NCI-H1436 (cell line): ENCODE measurements around the gene KAZN.

Experiments used
- DNase-seq: peaks from one replicate; lab custom pipeline; 2025; lab: John Stamatoyannopoulos, UW

Gene KAZN

DNA sequence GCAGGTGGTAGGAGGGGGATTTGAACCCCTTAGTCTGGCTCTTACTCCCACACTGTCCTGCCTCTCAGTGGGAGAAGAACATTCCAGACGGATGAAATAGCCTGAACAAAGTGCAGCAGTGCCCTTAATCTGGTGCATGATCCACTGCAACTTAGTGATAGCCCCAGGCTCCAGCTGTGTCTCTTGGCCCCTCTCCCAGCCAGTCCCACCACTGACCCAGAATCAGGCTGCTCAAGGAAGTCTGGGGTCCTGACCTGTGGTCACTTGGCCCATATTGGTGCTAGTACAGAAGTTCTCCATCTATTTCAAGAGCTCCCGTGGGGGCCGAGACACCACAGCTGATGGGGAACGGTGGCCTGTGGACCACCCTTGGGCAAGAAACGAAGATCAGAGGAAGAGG lies 255.0 kb downstream of the KAZN start:
- DNase-seq, result no peak

DNA sequence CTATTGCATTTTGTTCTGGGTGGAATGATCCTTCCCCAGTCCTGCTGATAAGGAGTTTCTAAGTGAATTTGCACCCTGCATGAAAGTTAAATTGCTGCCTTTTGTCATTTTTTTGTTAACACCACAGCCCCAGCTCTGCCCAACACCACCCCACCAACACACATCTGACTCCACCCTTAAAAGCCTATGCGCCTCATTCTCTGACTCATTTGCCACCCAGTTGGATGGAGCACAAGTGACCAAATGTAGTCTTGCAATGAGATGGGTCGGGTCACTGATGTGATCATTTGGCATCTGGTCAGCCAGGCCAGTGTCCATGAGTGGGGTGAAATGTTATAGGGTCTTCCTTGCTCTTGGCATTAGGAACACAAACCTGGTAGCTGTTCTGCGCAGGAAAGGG lies 256.8 kb downstream of the KAZN start:
- DNase-seq, result no peak

DNA sequence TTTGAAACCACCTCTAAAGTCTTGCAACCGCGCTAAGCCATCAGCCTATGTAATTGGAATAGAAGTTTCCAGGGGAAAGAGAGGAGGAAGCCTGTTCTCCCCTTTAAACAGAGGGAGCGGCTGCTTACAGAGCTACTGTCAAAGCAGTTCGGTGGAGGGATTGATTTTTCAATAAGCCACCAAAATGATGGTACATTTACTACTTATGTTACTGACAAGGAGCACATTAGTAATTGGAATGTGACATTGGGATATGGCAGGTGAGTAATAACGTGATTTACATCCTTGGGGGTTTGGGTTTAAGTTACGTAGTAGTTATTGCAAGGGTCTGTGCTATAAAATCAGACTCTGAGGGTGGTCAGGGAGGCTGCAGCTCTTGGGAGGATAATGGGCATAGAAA lies 257.3 kb downstream of the KAZN start:
- no peak for DNase-seq

DNA sequence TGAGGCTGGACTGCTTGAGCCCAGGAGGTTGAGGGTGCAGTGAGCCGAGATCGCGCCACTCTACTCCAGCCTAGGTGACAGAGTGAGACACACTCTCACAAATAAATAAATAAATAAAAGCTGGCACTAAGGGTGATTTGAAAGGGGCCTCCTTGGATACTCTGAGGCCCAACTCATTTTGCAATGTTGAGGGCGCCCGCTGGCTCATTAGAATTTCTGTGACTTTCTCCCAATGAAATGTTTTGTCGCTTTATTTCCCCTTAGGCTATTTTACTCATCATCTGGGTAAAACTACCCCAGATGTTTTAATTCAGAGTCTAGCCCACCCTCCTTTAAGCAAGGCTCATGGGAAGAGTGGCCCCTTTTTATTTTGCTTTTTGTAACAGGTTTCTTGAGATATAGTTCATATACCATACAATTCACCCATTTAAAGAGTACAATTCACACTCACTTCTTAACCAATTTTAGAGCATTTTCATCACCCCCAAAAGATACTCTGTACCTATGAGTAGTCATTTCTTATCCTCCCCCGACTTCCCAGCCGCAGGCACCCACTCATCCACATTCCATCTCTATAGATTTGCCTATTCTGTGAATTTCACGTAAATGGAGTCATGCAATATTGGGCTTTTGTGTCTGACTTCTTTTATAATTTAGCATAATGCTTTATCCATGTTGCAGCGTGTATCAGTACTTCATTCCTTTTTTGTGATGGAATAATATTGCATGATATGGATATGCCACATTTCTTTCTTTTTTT lies 259.1 kb downstream of the KAZN start:
- no peak for DNase-seq

DNA sequence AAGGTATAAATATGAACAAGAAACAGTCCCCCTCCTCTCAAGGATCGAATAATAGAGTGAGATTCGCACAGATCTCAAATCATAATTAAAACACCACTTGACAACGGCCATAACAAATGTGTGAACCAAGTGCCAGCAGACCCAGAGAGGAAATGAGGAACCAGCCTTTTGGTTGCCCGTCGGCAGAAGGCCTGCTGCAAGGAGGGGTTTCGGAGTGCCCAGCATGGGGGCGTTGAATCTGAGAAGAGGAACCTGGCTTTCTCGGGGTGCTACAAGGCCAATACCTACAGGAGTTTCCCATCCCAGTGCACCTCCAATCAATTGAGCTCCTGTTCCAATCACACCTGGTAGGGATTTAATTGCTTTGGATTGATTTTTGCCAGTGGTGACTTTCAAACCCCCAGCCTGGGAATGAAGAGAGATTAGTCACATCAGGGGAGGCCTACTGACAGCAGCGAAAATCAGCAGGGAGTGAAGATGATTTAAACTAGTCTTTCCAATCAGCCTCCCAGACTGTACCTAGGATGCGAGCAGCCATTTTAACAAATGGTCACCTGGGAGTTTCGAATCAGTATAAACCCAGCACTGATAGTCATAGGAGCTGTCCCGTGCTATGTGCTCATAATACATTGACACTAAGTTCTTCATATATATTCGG lies 263.8 kb downstream of the KAZN start:
- no peak for DNase-seq

DNA sequence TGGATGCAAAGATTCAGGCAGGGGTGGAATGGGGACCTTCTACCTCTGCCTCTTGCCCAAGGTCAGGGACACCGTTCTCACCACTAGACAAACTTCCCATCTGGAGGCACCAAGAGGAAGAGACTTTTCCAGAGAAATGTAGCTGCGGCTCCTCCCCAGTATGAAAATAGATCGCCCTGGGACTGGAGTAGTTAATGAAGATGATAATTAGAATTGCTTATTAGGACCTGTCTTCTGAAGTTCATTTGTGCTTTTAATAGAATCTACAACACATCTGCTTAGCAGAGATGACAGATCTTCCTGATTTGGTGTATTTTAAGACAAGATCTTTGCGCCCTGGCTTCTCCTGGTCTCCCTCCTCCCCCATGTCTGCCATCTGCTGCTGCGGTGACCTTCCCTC lies 266.6 kb downstream of the KAZN start:
- DNase-seq, result no peak

DNA sequence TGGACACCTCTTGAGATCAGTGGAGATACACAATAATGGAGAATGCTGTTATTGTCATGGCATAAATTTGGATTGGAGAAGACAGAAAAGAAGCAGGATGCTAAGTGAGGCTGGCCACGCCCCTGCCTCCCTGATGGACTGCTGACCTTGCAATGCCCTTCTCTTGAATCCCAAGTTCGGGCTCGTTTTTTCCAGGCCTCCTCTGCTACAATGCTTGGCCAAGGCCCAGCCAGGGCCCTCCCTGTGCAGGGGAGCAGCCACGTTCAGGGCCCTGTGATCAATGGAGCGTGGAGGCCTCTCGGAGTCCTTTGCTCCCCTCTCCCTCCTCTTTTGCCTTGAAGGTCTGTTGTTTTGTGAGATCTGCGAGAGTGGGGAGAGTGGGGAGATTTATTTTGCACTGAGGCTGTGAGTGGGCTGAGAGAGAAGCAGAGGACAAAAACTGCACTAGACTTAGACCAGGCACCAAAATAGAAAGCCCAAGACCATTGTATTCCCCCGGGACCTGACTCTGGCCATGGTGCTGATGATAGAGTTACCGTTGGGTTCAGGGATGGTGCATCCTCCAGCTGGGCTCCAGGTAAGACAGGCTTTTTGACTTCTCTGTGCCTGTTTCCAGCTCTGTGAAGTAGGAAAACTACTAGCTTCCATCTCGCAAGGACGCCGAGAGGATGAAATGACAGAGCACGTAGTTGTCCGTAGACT lies 268.6 kb downstream of the KAZN start:
- DNase-seq, result no peak

DNA sequence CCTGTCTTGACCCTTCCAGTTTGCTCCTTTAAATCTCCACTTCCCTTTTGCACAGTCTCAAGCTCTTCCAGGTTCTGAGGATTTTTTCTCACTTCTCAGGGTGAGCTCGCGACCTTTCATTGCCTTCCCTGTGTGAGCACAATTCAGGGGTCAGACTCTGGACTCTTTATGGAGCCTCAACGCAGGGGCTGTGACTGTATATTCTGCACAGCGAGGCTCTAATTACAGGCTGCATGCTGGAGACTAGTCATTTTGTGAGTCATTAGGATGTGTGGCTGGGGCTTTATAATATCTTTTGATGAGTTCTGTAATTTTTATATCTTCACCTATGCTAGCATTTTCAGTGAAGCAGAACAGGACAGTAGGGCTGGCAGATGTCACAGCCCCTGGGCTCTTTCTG lies 270.7 kb downstream of the KAZN start:
- DNase-seq, result no peak

DNA sequence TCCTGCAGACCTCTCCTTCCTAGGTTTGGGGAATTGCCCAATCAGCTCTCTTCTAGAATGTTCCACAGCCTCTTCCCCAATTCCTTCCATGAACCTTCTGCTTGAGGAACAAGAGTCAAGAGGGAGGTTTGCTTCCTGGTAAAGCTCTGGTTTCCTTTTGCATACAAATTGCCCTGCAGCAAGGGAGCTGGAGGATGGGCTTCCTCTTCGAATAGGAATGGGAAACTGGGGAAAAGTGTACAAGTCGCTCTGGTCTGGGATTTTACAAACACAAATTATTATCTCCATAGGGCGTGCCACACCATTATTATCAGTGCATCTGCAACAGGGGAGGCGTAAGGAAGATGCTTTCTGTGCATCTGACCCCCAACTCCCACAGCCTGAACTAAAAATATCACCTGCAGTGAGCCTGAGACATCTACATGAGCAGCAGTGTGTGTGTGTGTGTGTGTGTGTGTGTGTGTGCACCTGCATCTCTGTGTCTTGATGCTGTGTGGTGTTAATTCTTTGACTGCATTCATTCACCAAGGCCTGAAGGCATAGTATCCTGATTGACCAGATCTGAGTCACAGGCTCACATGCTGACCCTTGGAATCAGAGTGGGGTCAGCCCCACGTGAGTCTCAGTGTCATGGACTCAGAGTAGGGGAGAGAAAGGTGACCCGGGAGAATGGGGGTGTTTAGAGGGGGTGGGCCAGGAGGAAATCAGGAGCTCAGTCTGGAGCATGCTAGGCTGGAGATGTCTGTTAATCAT lies 272.9 kb downstream of the KAZN start:
- DNase-seq, result no peak

DNA sequence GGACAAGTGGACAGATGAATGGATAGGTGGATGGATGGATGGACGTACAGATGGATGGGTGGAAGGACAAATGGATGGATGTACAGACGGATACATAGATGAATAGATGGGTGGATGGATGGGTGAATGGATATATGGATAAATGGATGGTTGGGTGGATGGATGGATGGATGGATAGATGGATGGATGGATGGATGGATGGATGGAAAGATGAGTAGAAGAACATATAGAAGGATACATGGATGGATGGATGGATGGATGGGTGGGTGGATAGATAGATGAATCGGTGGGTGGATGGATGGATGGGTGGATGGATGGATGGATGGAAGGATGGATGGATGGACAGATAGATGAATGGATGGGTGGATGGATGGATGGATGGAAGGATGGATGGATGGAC lies 274.3 kb downstream of the KAZN start:
- no peak for DNase-seq

DNA sequence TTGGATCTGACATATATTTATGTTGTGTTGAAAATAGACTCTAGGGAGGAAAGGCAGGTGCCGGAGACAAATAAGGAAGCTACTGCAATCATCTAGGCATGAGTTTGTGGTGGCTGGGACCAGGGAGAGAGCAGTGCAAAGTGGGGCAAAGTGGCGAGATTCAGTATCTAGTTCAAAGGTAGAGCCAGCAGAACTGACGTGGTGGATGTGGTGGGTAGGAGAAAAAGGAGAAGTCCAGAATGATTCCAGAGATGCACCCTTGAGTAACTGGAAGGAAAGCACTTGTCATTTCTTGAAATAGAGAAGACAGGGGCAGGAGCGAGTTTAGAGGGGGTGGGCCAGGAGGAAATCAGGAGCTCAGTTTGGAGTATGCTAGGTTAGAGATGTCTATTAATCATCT lies 275.2 kb downstream of the KAZN start:
- DNase-seq, result no peak

DNA sequence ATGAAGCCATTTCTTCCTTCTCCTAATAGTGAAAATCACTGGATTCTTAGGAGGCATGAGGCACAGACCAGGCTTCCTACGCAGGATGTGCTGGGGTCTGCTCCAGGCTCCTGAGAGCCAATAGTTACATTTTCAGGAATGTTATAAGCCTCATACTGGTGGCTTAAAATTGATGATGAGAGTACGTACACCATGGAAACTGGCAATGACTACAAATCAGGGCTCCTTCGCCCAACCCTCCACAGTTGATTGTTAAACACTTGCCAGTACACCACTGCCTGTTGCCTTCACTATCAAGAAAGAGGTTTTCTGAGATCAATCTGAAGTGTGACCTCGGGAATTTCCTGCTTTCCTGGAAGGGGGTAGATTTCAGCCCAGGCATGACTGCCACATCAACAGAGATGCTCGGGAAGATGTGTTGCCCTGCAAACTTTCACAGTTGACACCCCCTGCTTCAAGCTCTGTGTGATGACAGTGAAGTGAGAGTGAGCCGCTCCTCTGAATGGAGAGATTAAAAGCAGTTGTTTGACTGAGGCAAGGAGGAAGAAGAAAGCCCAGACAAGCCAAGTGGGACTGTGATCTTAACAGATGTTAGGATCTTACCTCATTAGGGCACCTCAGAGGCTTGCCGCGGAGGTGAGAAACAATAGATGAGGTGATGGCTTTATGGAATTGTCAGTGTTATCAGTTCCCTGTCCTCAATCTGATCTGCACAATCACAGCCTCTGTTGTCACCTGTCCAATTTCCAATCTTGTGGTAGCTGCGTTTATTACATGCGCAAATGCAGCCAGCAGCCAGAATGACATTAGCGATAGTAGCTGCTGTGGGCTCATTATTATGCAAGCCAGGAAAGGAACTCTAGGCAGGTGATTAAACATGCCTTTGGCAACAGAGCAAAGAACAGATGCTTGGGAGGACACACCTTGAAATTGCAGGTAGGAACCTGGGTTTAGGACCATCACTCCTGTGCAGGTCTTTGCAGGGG lies 277.3 kb downstream of the KAZN start:
- peak; percentile 43 for DNase-seq

DNA sequence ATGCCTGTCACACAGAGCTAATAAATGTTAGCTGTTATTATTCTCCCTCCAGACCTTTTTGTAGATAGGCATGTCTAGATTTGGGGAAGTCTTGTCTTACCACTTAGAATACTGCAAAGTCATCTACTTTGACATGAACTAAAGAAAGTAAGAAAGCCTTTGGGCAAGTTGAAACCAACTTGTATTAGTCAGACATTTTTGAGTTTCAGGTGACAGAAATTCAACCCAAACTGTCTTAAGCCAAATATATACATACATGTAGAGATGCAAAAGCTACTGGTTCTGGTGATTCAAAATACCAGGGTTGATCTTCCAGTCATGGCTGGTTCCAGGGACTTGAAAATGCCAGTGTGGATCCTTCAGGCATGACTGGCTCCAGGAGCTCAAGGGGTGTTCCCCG lies 278.3 kb downstream of the KAZN start:
- no peak for DNase-seq

DNA sequence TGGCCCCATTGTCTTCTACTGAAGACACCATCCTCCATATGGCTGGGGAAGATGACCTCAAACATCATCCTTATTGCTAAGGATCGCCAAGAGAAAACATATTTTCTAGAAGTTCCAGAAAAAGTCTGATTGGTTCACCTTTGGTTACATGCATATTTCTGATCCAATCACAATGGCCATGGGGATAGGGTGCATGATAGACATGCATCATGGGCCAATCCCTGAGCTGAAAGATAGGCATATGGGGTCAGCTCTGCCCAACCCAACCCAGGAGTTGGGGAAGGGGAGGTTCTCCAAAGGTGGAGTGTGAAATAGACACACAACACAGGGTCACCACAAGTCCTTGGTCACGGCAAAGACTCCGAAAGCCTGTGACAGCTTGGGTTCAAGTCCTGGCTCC lies 278.7 kb downstream of the KAZN start:
- DNase-seq, result no peak

DNA sequence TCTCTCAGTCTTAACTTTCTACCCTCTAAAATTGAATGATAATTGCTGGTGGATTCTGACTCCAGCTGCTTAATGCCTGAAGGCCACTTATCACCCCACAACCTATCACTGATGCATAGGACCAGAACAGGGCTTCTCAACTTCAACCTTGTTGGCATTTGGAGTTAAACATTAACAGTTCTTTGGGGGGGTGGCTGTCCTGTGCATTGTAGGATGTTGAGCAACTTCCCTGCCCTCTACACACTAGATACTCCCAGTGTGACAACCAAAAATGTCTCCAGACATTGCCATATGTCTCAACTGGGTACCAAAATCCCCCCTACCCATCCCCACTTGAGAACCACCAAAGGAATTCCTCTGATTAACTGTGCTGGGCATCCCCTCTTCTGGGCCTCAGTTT lies 279.6 kb downstream of the KAZN start:
- DNase-seq, result no peak

DNA sequence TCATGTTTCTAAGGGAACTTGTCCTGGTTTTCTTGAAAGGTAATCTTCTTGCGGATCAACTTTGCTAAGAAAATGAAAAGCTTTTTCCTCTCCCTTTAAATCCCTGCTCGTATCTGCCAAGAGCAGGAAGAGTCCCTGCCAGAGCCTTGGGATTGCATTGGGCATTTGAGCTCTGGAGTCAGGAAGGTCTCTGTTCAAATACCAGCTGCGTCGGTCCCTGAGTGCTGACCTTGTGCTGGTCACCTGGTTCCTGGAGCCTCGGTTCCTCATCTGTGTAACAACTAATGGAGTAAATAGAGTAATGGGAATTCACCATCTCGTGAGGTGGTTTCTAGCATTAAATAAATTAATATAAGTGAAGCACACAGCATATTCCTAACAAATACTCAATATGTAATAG lies 280.5 kb downstream of the KAZN start:
- DNase-seq, result no peak

DNA sequence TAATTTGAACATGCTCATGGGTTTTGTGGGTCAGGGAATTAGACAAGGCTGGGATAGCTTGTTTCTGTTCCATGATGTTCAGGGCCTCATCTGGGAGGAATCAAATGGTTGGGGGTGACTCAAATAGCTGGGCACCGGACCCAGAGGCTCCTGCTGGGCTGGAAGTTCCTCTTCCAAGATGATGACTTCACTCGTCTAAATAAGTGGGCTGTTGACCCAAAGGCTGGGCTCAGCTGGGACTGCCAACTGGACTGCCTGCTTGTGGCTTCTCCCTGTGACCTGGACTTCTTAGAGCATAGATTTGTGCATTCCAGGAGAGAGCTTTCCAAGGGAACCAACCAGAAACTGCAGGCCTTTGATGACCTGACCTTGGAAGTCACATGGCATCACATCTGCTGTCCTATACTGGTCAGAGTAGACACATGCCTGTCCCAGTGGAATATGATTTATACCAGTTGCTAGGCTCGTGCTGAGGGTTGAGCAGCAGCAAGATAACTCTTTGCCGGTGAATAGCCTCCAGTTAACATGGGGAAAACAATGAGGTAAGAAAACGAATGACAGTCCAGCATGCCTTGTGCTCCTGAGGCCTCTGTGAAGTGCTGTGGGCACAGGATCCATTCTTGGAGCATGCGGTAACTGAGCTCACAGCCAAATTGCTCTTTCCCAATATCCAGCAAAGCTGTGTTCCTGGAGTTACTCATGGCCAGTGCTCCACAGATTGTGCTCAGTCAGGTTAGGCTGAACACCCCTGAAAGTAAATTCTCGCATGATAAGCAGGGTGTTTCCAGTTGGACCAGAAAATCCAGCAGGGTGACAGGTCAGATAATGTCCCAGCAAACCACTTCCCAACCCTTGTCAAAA lies 282.2 kb downstream of the KAZN start:
- DNase-seq, result no peak

DNA sequence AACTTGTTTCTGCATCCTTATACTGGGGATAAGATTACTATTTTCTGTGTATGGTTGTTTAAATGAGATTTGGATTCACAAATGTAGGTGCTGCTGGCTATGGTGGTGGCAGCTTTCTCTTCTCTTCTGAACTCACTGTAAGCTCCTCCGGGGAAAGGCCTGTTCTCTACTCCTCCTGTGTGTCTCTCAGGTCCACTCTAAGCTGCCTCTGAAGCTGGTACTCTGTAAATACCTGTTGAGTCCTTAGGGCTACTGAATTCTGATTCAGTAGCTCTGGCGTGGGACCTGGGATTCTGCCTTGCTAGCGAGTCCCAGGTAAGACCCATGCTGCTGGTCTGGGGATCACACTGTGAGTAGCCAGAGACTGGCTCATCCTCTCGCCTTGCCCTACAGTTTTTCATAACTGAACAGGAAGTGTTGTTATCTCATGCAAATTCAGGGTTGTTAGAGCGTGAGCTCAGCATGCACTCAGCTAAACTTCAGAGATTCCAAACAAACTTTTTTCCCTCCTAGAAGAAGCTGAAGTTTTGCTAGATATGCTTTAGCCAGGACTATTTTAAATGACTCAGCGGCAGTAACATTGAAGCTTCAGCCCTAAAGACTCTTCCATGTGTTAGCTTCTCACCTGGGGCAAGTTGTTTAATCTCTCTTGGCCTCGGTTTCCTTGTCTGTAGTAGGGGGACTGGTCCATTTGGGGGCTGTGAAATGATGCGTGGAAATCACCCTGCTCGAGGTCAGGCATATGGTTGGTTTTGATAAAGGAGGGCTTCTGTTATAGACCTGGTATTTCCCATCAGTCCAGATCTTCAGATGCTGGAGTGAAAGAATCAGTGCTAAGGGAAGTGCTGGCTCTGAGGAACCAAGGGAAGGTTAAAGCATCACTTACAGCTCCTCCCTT lies 283.5 kb downstream of the KAZN start:
- DNase-seq, result no peak

DNA sequence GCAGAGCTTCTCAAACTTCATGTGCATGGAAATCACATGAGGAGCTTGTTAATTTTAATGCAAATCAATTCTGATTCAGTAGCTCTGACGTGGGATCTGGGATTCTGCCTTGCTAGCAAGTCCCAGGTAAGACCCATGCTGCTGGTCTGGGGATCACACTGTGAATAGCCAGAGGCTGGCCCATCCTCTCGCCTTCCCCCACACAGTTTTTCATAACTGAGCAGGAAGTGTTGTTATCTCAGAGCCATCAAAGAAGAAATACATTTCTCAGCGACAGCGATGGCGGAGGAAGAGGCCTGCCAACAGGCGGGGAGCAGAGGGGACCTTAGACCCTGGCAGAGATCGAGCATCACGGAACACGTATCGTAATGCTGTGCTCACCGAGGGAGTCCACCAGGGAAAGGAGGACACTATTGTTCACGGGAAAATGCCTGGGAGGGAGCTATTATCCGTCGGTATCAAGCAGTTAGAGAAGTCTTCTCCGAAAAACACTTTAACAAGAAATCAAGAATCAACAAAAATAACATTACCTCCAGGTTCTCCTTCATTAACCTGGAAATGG lies 286.2 kb downstream of the KAZN start:
- no peak for DNase-seq
